ENCODE measurements around the gene SSTR4.

The SSTR4 gene

DNA sequence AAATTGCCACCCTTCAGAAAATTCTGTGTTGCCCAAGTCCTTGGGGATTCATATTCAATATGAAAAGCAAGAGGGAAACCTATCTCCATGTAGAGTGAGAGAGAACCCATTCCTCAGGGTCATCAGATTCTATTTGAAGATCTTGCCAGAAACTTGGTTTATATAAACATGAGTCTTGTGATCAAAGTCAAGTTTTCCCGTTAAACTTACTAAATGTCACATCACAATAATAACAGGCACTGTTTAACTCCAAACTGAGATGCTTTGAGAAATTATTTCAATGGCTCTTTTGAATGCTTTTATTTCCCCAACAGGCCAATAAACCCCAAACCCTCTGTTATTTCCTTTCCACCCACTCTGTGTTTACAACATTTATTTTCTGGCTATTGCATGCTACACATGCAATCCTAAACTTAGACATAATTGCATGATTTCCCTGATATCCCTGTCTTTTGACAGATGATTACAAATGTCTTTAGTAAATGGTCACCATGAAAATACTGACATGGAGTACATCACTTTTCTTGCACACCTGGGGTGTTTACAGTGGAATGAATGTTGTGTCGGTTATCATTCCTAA is 31.1 kb upstream of the SSTR4 start:
- H3K27ac ChIP-seq (ENCODE audit: poor library complexity, severe bottlenecking), result no peak overlapping the region
- H3K4me3 ChIP-seq (ENCODE audit: severe bottlenecking), result no peak overlapping the region
- TF ChIP-seq, protein P1, sequence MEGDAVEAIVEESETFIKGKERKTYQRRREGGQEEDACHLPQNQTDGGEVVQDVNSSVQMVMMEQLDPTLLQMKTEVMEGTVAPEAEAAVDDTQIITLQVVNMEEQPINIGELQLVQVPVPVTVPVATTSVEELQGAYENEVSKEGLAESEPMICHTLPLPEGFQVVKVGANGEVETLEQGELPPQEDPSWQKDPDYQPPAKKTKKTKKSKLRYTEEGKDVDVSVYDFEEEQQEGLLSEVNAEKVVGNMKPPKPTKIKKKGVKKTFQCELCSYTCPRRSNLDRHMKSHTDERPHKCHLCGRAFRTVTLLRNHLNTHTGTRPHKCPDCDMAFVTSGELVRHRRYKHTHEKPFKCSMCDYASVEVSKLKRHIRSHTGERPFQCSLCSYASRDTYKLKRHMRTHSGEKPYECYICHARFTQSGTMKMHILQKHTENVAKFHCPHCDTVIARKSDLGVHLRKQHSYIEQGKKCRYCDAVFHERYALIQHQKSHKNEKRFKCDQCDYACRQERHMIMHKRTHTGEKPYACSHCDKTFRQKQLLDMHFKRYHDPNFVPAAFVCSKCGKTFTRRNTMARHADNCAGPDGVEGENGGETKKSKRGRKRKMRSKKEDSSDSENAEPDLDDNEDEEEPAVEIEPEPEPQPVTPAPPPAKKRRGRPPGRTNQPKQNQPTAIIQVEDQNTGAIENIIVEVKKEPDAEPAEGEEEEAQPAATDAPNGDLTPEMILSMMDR (IDR thresholded peaks at IDR 0.05; ENCODE audit: poor library complexity, severe bottlenecking), result no peak
- ATAC-seq (ENCODE audit: low read depth) (no peak), DNase-seq (ENCODE audit: low spot score) (no peak)
- no peaks in the 10 kb centered on the region for H3K9me3 ChIP-seq (ENCODE audit: severe bottlenecking)
- H3K4me1 ChIP-seq (ENCODE audit: insufficient read depth, poor library complexity, severe bottlenecking), result peaks cover 3% of the 10 kb centered on the region
- H3K27me3 ChIP-seq (ENCODE audit: insufficient read depth, poor library complexity, severe bottlenecking), result no peaks in the 10 kb centered on the region
- no peaks in the 10 kb centered on the region for H3K36me3 ChIP-seq (ENCODE audit: low read depth)

DNA sequence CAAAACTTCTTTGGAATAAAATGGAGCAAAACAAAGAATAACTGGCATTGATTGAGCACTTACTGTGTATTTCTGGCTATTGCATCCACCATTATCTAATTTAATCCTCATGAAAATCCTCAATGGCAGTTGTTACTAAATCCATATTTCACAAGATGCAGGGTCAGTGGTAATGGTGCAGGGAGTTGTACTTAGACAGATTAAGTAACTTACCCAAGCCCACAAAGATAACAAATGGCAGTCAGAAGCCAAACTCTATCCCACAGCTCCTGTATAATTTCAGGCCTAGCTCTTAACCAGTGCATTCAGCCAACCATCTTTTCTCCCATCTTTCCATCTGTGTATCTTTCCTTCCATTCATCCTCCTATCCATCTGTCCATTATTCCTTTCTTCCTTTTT is 29.3 kb upstream of the SSTR4 start:
- no peak for DNase-seq (ENCODE audit: low spot score)
- Histone ChIP-seq H3K4me1 (ENCODE audit: insufficient read depth, poor library complexity, severe bottlenecking) (peaks cover 7% of the 10 kb centered on the region), H3K27ac (ENCODE audit: poor library complexity, severe bottlenecking) (no peak overlapping the region), H3K9me3 (ENCODE audit: severe bottlenecking) (no peaks in the 10 kb centered on the region), H3K36me3 (ENCODE audit: low read depth) (no peaks in the 10 kb centered on the region), H3K4me3 (ENCODE audit: severe bottlenecking) (no peak overlapping the region), H3K27me3 (ENCODE audit: insufficient read depth, poor library complexity, severe bottlenecking) (no peaks in the 10 kb centered on the region)
- TF ChIP-seq, protein P1 (IDR thresholded peaks at IDR 0.05; ENCODE audit: poor library complexity, severe bottlenecking), result no peak
- ATAC-seq (ENCODE audit: low read depth), result no peak

DNA sequence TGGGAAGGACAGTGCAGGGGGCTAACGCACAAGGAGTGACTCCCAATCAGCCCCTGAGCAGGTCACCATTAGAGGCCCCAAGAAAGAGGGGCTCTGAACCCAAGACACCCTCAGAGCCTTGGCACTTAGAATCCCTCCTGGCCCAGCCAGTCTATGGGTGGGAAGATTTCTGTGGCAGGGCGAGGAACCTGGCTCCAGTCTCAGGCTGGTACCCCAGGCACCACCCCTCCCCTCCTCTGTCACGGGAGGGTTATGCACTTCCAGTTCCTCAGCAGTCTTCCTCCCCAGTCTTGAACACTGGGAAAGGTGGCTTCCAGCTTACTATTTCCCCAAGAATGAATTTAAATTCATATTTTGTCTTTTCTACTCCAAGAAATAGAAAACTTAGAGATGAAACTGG is 27.6 kb upstream of the SSTR4 start:
- H3K9me3 ChIP-seq (ENCODE audit: severe bottlenecking), result no peaks in the 10 kb centered on the region
- no peak for ATAC-seq (ENCODE audit: low read depth)
- no peak for DNase-seq (ENCODE audit: low spot score)
- TF ChIP-seq, protein P1 (IDR thresholded peaks at IDR 0.05; ENCODE audit: poor library complexity, severe bottlenecking), result no peak
- peaks cover 7% of the 10 kb centered on the region for H3K4me1 ChIP-seq (ENCODE audit: insufficient read depth, poor library complexity, severe bottlenecking)
- no peak overlapping the region for H3K4me3 ChIP-seq (ENCODE audit: severe bottlenecking)
- no peak overlapping the region for H3K27ac ChIP-seq (ENCODE audit: poor library complexity, severe bottlenecking)
- no peaks in the 10 kb centered on the region for H3K36me3 ChIP-seq (ENCODE audit: low read depth)
- no peaks in the 10 kb centered on the region for H3K27me3 ChIP-seq (ENCODE audit: insufficient read depth, poor library complexity, severe bottlenecking)

DNA sequence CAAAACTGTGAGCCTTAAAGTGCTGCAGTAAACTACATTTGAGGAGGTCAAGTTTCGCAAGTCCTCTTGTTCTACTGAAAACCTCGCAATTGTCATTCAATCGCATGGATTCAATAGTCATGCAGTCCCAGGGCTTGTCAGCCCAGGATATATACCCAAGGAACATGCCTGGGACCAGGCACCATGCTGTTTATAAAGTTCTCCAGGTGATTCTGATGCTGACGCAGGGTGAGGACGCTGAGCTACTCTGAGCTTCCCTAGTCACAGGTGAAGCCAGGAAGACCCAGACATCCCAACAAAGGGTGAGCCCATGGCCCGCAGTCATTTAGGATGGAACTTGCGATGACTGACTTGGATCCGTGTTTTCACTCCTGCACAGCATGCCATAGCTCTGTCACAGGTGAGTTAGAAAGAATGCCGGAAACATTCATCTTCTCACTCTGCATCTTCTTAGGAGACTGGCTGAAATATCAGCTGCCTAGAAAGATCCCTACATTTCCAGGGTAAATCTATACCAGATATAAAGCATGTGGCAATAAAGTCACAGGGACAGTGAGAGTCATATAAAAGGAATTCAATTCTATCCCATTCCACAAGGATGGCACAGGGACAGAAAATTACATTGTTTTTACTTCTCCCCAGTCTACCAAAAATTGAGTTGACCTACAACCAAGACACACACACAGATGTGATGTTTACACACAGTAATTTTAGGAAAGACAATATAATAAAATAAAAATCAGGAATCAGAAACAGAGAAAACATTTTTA is 27.0 kb upstream of the SSTR4 start:
- DNase-seq (ENCODE audit: low spot score), result no peak
- Histone ChIP-seq H3K27ac (ENCODE audit: poor library complexity, severe bottlenecking) (no peak overlapping the region), H3K4me3 (ENCODE audit: severe bottlenecking) (no peak overlapping the region), H3K9me3 (ENCODE audit: severe bottlenecking) (no peaks in the 10 kb centered on the region), H3K36me3 (ENCODE audit: low read depth) (no peaks in the 10 kb centered on the region), H3K4me1 (ENCODE audit: insufficient read depth, poor library complexity, severe bottlenecking) (peaks cover 7% of the 10 kb centered on the region), H3K27me3 (ENCODE audit: insufficient read depth, poor library complexity, severe bottlenecking) (no peaks in the 10 kb centered on the region)
- TF ChIP-seq, protein P1 (IDR thresholded peaks at IDR 0.05; ENCODE audit: poor library complexity, severe bottlenecking), result no peak
- no peak for ATAC-seq (ENCODE audit: low read depth)

DNA sequence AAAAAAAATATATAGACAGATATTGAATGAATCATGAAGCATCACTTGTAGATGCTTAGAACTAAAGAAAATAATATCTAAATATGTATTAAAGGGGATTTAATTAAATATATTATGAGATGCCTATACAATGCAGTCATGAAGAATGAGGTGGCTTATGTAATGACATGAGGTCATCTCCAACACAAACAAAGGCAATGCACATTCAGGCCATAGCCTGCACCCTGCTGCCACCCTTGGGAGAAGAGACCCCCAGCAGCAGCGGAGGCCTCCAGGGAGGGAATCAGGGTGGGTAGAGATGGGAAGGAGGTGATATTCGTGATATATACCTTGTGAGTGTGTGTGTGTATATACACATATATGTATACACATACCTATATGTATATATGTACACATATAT is 26.4 kb upstream of the SSTR4 start:
- TF ChIP-seq, protein P1 (IDR thresholded peaks at IDR 0.05; ENCODE audit: poor library complexity, severe bottlenecking), result no peak
- no peak for DNase-seq (ENCODE audit: low spot score)
- peaks cover 12% of the 10 kb centered on the region for H3K4me1 ChIP-seq (ENCODE audit: insufficient read depth, poor library complexity, severe bottlenecking)
- H3K4me3 ChIP-seq (ENCODE audit: severe bottlenecking), result no peak overlapping the region
- H3K27me3 ChIP-seq (ENCODE audit: insufficient read depth, poor library complexity, severe bottlenecking), result no peaks in the 10 kb centered on the region
- no peaks in the 10 kb centered on the region for H3K36me3 ChIP-seq (ENCODE audit: low read depth)
- peak; percentile 67; the same call in 2 of the 3 replicates for ATAC-seq (ENCODE audit: low read depth)
- H3K27ac ChIP-seq (ENCODE audit: poor library complexity, severe bottlenecking), result no peak overlapping the region
- no peaks in the 10 kb centered on the region for H3K9me3 ChIP-seq (ENCODE audit: severe bottlenecking)
